HG03103 (cell line): ENCODE data around the gene DOC2A.

Source experiments
- ATAC-seq: cut with Tn5 transposase; IDR thresholded peaks from one replicate; pipeline ENCODE4 v1.9.1; 2021; ENCODE audit warnings: low read depth; ENCODE audit not compliant: unreplicated experiment

The DOC2A gene

DNA sequence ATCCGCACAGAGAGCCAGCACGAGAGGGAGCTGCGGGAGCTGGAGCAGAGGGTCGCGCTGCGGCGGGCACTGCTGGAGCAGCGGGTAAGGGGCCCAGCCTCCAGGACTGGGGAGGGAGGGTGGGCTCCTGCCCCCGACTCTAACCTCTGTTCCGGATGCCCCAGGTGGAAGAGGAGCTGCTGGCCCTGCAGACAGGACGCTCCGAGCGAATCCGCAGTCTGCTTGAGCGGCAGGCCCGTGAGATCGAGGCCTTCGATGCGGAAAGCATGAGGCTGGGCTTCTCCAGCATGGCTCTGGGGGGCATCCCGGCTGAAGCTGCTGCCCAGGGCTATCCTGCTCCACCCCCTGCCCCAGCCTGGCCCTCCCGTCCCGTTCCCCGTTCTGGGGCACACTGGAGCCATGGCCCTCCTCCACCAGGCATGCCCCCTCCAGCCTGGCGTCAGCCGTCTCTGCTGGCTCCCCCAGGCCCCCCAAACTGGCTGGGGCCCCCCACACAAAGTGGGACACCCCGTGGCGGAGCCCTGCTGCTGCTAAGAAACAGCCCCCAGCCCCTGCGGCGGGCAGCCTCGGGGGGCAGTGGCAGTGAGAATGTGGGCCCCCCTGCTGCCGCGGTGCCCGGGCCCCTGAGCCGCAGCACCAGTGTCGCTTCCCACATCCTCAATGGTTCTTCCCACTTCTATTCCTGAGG, 19.8 kb downstream of the DOC2A start:
- ATAC-seq, result no peak

- no peak for ATAC-seq
Measured at GRCh38 chr16:29990034-29990433, 20.8 kb downstream of the DOC2A start.

DNA sequence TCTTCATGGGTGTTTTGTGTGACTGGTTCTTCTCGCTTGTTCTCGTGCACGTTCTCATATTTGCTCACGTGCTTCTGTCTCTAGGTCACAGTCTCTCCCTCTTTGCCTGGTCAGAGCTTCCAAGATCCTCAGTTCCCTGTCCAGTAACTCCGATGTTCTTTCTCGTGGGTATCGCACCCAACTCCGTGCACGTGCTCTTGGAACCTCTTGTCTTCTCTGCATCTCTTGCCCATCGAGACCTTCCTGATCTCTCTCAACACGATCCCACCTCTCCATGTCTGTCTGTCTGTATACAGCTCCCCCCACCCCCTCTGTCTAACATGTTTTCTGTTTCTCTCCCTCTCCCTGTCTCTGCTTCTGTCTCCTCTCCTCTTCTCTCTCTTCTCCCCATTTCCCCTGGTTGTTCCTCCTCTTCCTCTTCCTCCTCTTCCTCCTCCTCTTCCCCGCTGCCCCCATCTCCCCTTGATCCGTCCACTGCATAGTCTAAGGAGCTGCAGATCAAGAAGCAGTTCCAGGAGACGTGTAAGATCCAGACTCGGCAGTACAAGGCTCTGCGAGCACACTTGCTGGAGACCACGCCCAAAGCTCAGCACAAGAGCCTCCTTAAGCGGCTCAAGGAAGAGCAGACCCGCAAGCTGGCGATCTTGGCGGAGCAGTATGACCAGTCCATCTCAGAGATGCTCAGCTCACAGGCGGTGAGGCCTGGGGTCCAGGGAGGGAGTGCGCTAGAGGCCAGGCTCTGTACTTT, 21.5 kb downstream of the DOC2A start:
- ATAC-seq, result no peak

DNA sequence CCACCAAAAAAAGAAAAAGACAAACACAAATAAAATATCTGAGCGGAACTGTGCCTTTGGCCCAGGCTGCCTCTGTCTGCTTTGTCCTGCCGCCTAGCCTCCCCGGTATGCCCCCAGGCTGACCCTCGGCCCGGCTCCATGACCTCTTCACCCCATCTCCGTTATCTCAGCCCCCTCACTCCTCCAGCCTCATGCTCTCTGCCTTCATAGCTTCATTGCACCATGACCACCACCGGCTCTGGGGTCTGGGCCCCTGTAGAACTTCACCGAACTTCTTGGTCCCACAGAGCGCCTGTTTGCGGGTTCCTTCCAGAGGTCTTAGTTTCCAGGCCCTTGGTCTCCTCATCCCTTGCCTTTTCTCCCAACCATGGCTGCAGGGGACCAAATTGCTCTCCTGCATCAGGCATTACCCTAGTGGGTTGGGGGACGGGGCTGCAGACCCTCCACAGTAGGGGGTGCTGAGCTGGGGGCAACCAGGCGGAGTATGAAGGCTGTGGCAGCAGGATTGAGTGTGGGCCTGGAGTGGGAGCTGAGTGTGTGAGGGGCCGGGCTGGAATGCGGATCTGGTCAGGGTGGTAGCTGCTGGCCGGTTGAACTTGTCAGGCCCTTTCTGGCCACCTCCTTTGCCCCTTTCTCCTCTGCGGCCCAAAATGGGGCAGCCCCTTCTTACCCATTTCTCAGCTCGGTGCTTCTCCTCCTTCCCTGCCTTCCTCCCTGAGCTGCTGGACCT, 22.3 kb downstream of the DOC2A start:
- ATAC-seq, result no peak

DNA sequence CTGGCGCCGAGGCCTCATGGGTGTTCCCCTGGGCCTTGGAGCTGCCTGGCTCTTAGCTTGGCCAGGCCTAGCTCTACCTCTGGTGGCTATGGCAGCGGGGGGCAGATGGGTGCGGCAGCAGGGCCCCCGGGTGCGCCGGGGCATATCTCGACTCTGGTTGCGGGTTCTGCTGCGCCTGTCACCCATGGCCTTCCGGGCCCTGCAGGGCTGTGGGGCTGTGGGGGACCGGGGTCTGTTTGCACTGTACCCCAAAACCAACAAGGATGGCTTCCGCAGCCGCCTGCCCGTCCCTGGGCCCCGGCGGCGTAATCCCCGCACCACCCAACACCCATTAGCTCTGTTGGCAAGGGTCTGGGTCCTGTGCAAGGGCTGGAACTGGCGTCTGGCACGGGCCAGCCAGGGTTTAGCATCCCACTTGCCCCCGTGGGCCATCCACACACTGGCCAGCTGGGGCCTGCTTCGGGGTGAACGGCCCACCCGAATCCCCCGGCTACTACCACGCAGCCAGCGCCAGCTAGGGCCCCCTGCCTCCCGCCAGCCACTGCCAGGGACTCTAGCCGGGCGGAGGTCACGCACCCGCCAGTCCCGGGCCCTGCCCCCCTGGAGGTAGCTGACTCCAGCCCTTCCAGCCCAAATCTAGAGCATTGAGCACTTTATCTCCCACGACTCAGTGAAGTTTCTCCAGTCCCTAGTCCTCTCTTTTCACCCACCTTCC, 23.3 kb downstream of the DOC2A start:
- ATAC-seq, result no peak

- no peak for ATAC-seq
Measured at GRCh38 chr16:29986931-29987330, 23.9 kb downstream of the DOC2A start.

DNA sequence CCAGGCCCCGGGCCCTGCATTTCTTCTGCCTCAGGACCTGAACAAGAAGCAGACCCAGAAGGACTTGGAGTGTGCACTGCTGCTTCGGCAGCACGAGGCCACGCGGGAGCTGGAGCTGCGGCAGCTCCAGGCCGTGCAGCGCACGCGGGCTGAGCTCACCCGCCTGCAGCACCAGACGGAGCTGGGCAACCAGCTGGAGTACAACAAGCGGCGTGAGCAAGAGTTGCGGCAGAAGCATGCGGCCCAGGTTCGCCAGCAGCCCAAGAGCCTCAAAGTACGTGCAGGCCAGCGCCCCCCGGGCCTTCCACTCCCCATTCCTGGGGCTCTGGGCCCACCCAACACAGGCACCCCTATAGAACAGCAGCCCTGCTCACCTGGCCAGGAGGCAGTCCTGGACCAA, 24.6 kb downstream of the DOC2A start:
- ATAC-seq, result no peak

- ATAC-seq, result no peak
Measured at GRCh38 chr16:29985271-29985811, 25.5 kb downstream of the DOC2A start.

- ATAC-seq, result no peak
Measured at GRCh38 chr16:29984764-29985147, 26.1 kb downstream of the DOC2A start.

- ATAC-seq, result no peak
Measured at GRCh38 chr16:29984137-29984763, 26.6 kb downstream of the DOC2A start.

DNA sequence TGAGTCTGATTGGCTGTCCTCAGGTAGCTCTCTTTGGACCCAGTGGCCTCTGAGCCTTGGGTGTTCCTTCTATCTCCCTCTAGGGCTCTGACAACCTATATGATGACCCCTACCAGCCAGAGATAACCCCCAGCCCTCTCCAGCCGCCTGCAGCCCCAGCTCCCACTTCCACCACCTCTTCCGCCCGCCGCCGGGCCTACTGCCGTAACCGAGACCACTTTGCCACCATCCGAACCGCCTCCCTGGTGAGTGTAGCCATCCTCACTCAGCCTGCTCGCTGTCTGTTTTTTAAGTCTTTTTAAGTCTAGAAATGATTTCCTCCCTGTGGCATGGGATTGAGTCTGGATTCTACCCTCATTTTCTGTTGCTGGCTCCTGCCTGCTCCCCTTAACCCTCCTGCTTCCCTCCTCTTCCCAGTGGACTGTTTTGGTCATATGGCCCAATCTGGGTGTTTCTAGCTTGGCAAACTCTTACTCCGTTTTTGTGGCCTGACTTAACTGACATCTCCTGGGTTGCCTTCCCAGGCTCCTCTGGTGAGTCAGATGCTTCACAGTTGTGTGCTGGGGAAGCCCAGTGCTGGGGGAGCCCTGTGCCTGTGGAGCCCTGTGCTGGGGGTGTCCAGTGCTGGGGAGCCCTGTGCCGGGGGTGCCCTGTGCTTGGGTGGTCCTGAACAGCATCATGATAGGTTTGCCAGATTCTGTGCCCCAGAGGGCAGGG, 27.2 kb downstream of the DOC2A start:
- no peak for ATAC-seq

GRCh38 chr16:29982560-29983419, 28.0 kb downstream of the DOC2A start:
- no peak for ATAC-seq

DNA sequence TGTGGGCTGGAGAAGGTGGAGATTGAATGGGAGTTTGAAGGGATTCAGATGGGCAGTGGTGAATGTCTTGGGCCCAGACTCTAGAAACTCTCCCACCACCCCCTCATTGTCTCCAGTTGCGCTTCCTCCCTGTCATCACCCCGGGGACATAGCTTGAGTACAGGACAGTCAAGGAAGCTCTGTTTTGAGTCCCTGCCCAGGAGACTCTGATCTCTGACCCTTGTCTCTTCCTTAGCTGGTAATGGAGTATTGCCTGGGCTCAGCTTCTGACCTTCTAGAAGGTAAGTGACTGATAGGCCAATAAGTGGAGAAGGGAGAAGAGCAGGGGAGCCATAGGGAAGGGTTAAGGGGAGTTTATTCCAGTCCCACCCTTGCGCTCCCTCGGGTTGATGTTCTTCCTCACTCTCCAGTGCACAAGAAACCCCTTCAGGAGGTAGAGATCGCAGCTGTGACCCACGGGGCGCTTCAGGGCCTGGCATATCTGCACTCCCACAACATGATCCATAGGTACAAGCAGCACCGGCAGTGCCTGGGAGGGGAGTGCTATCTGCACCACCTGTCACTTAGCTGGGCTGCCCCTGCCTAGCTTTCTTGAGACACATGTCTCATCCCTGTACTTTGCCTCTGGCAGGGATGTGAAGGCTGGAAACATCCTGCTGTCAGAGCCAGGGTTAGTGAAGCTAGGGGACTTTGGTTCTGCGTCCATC, 32.1 kb downstream of the DOC2A start:
- no peak for ATAC-seq

GRCh38 chr16:29978081-29978480, 32.7 kb downstream of the DOC2A start:
- ATAC-seq, result no peak

DNA sequence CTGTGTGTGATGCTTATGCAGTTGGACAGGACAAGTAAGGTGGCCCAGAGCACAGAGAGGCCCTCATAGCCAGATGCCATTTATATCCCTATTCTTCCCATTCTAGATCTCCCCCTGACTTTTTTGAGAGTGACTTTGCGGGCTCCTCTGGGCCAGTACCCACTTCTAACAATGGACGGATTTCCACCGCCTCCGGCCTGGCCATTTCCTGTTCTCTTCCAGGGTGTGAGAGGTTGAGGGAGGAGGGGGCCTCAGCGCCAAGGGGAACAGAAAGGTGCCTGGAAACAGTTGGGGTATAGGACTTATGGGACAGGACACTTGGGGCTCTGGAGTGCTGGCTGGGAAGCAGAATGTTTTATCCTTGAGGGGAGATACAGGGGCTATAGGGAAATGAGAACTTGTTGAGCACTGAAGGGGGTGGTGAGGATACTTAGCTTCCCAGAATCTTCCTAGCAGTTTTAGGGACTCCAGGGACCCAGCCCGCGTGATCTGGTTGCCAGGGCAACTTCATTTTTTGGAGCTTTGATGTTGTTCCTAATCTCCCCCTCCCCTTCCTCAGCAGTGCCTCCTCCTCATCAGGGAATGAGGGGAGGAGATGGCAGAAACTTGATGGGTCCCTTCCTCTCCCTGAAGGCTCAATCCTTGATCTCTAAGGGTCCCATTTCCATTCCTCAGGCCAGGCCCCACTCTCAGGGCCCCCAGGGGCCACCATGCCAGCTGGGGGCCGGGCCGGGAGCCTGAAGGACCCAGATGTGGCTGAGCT, 33.6 kb downstream of the DOC2A start:
- ATAC-seq, result no peak

DNA sequence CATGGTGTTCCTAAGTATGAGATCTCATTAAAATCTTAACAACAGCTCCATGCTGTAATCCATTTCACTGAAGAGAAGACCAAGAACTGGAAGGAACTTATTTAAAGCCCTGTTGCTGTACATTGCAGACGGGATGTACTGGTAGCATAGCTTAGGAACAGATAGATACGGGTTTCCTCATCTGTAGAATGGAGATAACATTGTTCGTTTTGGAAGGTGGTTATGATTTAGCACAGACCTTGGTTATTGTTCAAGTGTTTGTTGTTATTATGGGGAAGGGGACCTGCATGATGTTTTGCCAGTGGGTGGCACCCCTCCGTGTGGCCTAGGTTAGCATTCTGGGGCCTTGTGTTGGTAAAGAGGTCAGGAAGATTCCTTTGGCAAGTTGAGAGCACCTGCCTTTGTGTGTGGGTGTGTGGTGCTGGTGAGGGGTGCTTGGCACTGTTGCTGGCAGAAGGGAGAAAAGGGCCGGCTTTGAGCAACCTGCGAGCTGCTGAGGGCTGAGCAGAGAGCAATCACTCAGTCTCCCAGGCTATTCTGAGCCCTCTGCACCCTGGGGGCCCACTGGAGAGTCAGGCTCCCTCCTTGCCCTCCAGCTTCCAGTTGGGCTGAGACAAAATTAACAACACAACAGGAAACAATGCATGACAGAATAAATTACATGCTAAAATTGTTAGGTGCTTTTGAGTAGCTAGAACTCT, 34.9 kb downstream of the DOC2A start:
- no peak for ATAC-seq

DNA sequence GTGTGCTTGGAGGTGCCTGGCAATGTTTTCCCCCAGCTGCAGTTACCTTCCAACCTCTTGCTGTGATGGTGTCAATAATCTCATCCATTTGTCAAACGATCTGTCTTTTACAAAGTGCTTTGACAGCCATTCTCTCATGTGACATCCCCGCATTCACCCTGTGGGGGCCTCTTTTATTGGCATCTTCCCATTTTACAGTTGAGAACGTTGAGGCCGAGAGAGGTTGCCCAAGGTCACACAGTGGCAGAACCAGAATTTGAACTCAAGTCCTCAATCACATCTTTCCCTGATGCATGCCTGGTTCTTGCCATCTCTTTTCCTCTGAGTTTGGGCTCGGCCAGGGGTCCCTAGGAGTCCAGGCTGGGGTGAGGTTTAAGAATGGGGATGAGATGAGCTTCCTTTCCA, 35.7 kb downstream of the DOC2A start:
- no peak for ATAC-seq
